OCI-LY1 (cell line): ENCODE measurements around the gene PTPN14.

Experiments used
- CTCF ChIP-seq: fragments of 200-600 bp; sonication (generic), shearing (Covaris generic); IDR thresholded peaks from 2 replicates; pipeline ENCODE4 v1.5.1; 2017; ENCODE audit warnings: mild to moderate bottlenecking, antibody characterized with exemption, low read length, moderate library complexity, mixed read lengths
- EZH2 ChIP-seq: fragments of 200-600 bp; sonication (generic), shearing (Covaris generic); IDR thresholded peaks from 2 replicates; pipeline ENCODE4 v1.8.0; 2017; ENCODE audit warnings: borderline replicate concordance, mixed run types, mild to moderate bottlenecking, antibody characterized with exemption, low read length, moderate library complexity, mixed read lengths

GRCh38 chr1:214329470-214330220 is 221.8 kb downstream of the PTPN14 start:
- no peak for TF ChIP-seq CTCF
- TF ChIP-seq EZH2 = no peak
